MM.1S (cell line): Measurements from ENCODE around the gene ELAVL3.

ENCODE experiments used
- EZH2 ChIP-seq: fragments of 300-600 bp; sonication (generic); optimal IDR thresholded peaks from 2 replicates; pipeline ENCODE3; 2017; ENCODE audit warnings: low read depth, mild to moderate bottlenecking, antibody characterized with exemption, low read length, mixed read lengths
- TF ChIP-seq, protein P1 (sequence below): fragments of 300-600 bp; sonication (generic); IDR thresholded peaks from 2 replicates; pipeline ENCODE4 v1.5.1; 2016; ENCODE audit warnings: antibody characterized with exemption, low read length, mixed read lengths

DNA sequence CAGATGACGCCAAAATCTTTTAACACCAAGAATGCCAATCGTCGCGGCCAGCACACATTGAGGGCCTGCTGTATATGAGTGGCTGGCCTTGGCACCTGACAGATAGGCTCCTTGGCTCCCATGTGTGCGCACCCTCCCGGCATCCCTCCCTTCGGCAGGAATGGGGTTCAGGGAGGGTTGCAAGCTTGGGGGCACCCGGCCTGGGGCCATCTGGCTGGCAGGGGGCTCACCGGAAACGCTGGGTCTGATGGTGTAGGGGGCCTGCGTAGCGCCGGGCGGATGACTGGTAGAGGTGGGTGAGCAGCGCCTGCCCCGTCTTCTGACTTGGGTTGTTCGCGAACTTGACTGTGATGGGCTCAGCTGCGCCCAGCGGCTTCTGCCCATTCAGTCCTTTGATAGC is 23.0 kb downstream of the ELAVL3 start:
- TF ChIP-seq, protein P1, sequence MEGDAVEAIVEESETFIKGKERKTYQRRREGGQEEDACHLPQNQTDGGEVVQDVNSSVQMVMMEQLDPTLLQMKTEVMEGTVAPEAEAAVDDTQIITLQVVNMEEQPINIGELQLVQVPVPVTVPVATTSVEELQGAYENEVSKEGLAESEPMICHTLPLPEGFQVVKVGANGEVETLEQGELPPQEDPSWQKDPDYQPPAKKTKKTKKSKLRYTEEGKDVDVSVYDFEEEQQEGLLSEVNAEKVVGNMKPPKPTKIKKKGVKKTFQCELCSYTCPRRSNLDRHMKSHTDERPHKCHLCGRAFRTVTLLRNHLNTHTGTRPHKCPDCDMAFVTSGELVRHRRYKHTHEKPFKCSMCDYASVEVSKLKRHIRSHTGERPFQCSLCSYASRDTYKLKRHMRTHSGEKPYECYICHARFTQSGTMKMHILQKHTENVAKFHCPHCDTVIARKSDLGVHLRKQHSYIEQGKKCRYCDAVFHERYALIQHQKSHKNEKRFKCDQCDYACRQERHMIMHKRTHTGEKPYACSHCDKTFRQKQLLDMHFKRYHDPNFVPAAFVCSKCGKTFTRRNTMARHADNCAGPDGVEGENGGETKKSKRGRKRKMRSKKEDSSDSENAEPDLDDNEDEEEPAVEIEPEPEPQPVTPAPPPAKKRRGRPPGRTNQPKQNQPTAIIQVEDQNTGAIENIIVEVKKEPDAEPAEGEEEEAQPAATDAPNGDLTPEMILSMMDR = no peak
- no peak for TF ChIP-seq EZH2
